Peyer's patch (tissue), 4 donors: Measurements from ENCODE around the gene KLHL28.

ENCODE experiments used
- CTCF ChIP-seq, 6 experiments: fragments of 450-650 bp in 4 of 6; fragments of 200-600 bp in 2 of 6; sonication (generic) in 1 of 6; IDR thresholded peaks; one replicate each; pipeline ENCODE4 v1.5.1; 2017 to 2019; ENCODE audit warnings: antibody characterized with exemption in 6 of 6, mild to moderate bottlenecking in 3 of 6, moderate library complexity in 1 of 6
- POLR2A ChIP-seq, 2 donors: fragments of 450-650 bp; IDR thresholded peaks; one replicate each; pipeline ENCODE4 v1.5.1; 2017; ENCODE audit warnings: antibody characterized with exemption in 2 of 2, mild to moderate bottlenecking in 2 of 2, moderate library complexity in 2 of 2

- no peak for TF ChIP-seq CTCF (IDR thresholded peaks at IDR 0.05)
- no peak for TF ChIP-seq POLR2A (IDR thresholded peaks at IDR 0.05)
Observed at GRCh38 chr14:44898551-44898950, 63.2 kb downstream of the KLHL28 start.
